ENCODE results near the gene SMIM10L1.

DNA sequence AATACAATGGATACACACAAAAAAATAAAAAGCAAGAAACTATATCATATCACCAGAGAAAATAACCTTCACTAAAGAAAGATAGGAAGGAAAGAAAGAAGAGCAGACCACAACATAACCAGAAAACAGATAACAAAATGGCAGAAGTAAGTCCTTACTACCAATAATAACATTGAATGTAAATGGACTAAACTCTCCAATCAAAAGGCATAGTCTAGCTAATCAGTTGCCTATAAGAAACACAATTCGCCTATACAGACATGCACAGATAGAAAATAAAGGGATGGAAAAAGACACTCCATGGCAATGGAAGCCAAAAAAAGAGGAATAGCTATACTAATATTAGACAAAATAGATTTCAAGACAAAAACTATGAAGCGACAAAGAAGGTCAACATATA, 27.6 kb upstream of the SMIM10L1 start:
- TF ChIP-seq EP300 (IDR thresholded peaks at IDR 0.05) (no peak), POLR2A (IDR thresholded peaks at IDR 0.05) (no peak)
- TF ChIP-seq, protein P1, sequence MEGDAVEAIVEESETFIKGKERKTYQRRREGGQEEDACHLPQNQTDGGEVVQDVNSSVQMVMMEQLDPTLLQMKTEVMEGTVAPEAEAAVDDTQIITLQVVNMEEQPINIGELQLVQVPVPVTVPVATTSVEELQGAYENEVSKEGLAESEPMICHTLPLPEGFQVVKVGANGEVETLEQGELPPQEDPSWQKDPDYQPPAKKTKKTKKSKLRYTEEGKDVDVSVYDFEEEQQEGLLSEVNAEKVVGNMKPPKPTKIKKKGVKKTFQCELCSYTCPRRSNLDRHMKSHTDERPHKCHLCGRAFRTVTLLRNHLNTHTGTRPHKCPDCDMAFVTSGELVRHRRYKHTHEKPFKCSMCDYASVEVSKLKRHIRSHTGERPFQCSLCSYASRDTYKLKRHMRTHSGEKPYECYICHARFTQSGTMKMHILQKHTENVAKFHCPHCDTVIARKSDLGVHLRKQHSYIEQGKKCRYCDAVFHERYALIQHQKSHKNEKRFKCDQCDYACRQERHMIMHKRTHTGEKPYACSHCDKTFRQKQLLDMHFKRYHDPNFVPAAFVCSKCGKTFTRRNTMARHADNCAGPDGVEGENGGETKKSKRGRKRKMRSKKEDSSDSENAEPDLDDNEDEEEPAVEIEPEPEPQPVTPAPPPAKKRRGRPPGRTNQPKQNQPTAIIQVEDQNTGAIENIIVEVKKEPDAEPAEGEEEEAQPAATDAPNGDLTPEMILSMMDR (IDR thresholded peaks at IDR 0.05): no peak
